ENCODE results near the gene MGAT4A.

MGAT4A gene

DNA sequence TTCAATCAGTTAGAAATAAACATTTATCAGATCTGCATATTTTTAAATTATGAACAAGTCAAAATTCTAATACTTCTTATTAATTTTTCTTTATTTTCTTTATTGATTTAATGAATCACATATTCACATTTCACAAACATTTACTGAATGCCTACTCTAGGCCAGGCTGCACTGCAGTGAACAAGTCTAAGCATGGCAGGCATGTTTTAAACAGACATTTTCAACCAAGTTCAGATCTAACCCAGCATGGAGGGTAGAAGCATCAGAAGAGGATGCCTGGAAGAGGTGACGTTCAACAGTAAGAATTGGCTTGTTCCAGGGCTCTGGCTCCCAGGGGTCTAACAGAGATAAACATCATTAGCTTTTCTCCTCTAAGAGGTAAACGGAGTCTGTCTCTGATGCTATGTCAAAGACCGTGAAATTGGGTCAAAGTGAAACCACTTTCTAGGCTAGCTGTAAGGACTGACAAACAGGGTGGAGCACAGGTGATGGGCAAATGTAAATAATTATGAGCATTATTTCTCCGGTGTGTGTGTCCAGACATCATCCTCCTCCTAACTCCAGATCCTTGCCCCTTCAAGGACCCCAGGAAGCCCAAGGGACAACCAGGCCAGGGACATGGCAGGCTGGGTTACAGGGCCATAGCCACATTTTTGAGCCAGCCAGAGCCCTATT, 72.0 kb downstream of the MGAT4A start:
- no peak for DNase-seq (ENCODE audit: low spot score)

- no peak for DNase-seq (ENCODE audit: low spot score)
Observed at GRCh38 chr2:98656800-98657199, 74.1 kb downstream of the MGAT4A start.

GRCh38 chr2:98654699-98655495, 76.0 kb downstream of the MGAT4A start:
- no peak for DNase-seq (ENCODE audit: low spot score)

GRCh38 chr2:98650998-98651397, 79.9 kb downstream of the MGAT4A start:
- no peak for DNase-seq (ENCODE audit: low spot score)

DNA sequence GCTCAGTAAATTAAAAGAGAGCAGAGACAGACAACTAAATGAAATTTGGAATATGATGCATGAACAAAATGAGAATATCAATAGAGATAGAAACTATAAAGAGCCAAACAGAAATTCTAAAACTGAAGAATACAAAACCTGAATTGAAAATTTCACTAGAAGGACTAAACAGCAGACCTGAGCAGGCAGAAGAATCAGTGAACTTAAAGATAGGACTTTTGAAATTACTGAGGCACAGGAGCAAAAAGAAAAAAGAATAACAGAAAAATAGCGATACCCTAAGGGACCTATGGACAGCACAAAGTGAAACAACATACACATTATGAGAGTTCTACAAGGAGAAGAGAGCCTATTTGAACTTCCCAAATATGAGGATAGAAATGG, 80.9 kb downstream of the MGAT4A start:
- DNase-seq (ENCODE audit: low spot score): no peak

GRCh38 chr2:98649135-98649991, 81.6 kb downstream of the MGAT4A start:
- DNase-seq (ENCODE audit: low spot score): peak; percentile 63

GRCh38 chr2:98648451-98648850, 82.5 kb downstream of the MGAT4A start:
- DNase-seq (ENCODE audit: low spot score): no peak

DNA sequence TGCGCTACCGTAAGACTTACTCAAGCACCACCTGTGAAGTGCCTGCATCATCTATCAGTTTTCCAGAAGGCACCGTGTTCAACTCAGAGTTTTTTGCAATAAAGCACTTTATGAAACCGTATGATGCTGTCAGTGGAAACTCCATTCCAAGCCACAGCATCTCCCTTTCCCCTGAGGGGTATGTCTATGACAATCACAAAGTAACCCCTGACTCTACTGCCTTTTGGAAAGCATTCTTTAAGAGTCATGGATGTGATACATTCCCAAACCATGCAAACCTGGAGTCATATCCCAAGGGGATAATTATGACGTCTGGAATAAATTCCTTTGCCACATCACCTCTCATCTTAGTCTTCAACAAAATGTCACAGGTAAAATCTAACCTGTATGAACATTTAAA, 83.3 kb downstream of the MGAT4A start:
- DNase-seq (ENCODE audit: low spot score): no peak

DNA sequence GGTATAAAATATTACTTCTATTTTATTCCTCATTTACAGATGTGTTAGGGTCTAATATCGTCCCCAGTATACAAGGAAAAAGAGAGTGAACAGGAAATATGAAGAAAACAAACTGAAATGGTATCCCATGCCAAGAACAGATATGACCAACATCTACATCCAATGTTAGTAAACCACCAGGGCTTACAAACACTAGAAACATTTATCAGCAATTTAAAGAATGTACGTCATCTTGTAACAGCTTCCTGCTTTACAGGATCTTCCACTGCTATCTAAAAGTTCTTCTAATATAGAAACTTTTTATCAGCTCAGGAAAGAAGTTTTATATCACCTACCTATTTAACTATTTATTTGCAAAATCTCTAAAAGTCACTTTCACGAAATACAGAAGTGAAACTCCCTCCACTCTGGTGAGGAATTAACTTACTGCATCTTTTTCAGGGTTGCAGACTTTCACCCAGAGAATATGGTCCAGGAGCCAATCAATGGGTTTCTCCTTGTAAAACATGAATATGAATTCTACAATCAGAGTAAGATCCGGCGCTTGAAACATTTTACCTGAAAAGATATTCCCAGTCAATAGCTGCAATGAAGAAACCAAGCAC, 87.3 kb downstream of the MGAT4A start:
- no peak for DNase-seq (ENCODE audit: low spot score)

DNA sequence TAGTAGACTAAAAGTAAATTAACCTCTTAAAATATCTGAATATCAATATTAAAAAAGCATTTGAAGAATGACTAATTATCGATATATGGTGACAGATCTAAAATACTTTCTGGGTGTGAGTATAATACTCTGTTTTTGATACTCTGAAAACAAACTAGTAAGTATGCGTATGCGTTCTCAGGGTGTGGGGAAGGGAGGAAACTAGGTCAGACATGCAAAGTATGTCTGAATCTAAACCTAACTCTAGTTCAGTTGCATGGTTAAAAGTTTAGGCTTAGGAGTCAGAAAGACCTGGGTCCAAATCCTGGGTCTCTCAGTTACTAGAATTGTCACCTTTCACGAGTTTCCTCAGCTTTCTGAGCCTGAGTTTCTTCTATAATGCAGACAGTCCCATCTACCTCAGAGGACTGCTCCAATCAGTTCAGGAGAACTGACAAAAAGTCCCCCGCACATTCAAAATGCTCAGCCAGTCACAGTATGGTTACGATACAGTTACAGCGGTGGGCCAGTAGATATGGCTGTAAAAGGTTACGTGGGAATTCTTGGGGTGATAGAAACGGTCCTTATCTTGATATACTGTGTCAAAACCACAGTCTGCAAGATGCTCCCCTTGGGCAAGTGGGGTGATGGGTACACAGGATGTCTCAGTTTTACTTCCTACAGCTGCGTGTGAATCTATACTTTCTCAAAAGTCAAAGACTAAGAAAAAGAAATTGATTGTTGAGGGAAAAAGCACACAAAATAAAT, 93.4 kb downstream of the MGAT4A start:
- DNase-seq (ENCODE audit: low spot score): no peak

- DNase-seq (ENCODE audit: low spot score): no peak
Observed at GRCh38 chr2:98634406-98635092, 96.4 kb downstream of the MGAT4A start.

GRCh38 chr2:98632351-98632750, 98.6 kb downstream of the MGAT4A start:
- no peak for DNase-seq (ENCODE audit: low spot score)

DNA sequence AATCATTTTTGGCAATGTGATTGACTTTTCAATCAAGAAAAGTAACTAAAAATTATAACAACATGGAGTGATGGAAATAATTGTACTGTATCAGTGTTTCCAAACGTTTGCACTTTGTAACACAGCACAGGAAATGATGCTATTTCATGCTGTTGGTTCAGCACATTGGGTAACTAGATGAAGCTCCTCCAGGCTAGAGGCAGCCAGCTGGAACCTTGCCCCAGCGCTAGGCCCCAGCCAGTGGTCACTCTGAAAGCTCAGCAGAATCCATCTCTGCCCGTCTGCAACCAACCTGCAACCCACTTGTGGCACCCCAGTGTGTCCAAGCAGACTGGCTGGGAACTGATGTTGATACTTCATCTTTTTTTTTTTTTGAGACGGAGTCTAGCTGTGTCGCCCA, 107.3 kb downstream of the MGAT4A start:
- DNase-seq (ENCODE audit: low spot score): no peak

- no peak for DNase-seq (ENCODE audit: low spot score)
Observed at GRCh38 chr2:98617149-98617548, 113.8 kb downstream of the MGAT4A start.

DNA sequence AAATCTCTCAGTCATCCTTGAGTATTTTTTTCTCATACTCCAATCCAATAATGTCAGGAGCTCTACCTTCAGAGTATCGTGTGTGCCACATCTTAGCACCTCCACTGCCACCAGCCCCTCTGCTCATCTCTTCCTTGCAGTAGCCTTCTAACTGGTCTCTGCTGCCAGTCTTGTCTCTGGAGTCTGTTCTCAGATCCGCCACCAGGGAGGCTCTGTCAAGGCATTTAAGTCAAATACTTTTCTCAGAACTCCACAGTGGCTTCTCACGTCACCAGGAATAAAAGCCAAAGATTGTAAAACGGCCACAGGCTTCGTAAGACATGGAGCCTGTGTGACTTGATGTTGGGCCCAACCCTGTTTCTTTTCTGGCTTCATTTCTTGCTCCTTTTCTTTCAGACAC, 115.5 kb downstream of the MGAT4A start:
- no peak for DNase-seq (ENCODE audit: low spot score)

DNA sequence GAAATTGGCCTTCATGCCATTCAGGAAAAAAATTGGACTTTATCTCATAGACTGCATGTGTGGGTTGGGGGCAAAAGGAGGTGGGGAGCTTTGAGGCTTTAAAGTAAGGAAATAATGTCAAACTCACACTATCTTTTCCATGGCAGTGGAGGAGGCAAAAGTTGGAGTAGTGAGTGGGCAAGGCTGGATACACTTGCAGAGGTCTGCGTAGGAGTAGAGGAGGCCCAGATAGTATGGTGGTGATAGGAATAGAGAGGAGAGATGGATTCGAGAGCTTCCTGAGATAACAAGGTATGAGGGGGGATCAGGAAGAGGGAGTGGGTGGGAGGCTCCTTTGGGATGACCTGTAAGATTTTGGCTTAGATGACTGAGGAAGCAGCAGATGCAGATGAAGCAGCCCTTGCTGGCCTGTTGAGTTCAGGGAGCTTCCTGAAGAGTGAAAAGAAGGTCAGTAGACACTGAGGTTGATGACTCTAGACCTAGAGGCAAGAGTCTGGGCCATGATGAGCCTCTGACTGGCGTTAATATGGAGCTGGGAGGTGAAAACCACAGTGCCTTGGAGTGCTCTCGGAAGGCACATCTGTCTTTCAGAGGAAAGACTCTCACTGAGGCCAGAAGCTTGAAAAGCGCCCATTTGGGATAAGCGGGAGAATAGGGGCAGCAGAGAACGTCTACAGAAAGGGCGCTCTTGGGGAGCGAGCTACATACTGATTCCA, 116.8 kb downstream of the MGAT4A start:
- DNase-seq (ENCODE audit: low spot score): no peak

DNA sequence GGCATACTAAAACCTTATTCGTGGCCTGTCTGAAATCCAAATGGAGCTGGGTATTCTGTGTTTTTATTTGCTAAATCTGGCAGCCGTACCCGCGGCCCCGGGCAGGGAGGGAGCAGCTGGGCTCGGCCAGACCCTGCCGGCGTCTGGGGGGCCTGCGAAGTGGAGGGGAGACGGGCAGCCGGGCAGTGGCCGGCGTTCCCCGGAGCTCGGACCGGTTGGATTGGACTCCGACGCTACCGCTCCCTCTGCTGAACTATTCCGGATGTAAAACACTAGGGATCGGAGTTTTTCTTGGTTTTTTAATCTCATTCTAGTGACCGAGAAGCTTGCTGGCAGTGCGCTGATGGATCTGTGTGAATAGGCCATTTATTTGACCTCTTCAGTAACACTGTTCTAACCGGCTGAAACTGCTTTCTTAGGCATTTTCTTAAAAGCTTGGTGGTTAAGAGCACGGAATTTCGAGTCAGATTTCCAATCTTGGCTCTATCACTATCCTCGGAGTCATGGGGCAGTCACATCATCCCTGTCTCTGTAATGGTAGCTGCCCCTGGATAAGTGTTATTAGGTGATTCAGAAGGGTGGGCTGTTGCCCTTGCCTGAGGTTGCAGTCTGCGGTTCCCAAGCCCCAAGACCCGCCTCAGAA, 121.8 kb downstream of the MGAT4A start:
- DNase-seq (ENCODE audit: low spot score): peak; percentile 47

DNA sequence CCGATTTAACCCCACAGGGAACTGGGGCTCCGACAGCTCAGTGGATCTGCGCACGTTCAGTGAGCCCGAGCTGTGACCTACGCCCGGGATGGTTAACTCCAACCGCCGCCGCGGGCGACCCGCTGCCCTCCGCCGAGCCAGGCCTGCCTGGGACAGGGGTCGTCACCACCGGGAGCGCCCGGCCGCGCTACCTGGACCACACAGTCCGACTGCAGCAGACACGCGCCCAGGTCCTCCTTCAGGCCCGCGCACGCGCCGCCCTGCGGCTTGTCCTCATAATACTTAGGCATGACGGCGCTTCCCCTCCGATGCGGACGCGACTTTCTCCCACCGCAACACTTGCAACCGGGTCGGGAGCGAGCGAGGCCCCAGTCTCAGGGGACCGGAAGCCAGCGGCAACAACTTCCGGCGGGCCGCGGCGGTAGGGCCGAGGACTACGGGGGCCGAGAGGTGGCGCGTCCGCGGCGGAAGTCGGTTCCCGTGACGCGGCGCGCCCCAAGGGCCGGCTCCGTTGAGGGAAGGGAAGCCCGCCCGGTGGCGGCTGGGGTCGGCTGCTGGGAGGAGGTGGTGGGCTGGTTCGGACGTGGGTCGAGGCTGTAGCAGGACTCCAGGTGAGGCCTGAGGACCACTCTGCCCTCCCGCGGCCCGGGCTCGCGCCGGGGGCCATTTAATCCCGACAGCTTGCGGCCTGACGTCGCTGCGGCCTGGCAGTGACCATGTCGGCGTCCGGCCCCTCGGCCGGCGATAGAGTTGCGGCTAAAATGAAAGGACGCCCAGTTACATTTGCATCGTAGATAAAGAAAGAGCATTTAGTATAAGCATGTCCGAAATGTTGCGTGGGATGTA, 122.6 kb downstream of the MGAT4A start, which contains the start of the genes COA5 and UNC50:
Gene COA5 (minus strand): TSS at position 397 of the 846 bp plus-strand sequence. CDS start 107 bp downstream, at position 290.
Gene UNC50 (plus strand): TSS at position 474 of the 846 bp plus-strand sequence. CDS start 1,171 bp downstream, outside the sequence.
- DNase-seq (ENCODE audit: low spot score): peak; percentile 95

GRCh38 chr2:98607741-98608115, 123.2 kb downstream of the MGAT4A start:
- DNase-seq (ENCODE audit: low spot score): no peak

Data from AG08395 (cell line).